Skeletal muscle satellite cell (primary cell): ENCODE data around the gene ALOX12. TPM values are rescaled to one million over a fixed set of nuclear protein-coding genes. Genes with fewer than 3 reads are reported as not detected.

Experiments used
- H3K27me3 ChIP-seq: 2 replicates; pipeline ENCODE4 v1.7.0; 2013; ENCODE audit warnings: low read length; ENCODE audit not compliant: control insufficient read depth, insufficient read depth
- H3K36me3 ChIP-seq: 2 replicates; pipeline ENCODE4 v1.7.0; 2013; ENCODE audit warnings: mild to moderate bottlenecking, control low read depth, low read length; ENCODE audit not compliant: insufficient read depth
- H3K4me1 ChIP-seq: 2 replicates; pipeline ENCODE4 v1.7.0; 2013; ENCODE audit warnings: low read length; ENCODE audit not compliant: control insufficient read depth, insufficient read depth
- H3K4me2 ChIP-seq: 2 replicates; pipeline ENCODE4 v1.7.0; 2013; ENCODE audit warnings: mild to moderate bottlenecking, low read length
- H3K4me3 ChIP-seq: 2 replicates; pipeline ENCODE4 v1.7.0; 2013; ENCODE audit warnings: low read length
- H3K9ac ChIP-seq: 2 replicates; pipeline ENCODE4 v1.7.0; 2013; ENCODE audit warnings: mild to moderate bottlenecking, low read depth, low read length, moderate library complexity
- H3K9me3 ChIP-seq: replicated peaks from 2 replicates; pipeline ENCODE4 v1.7.0; 2013; ENCODE audit warnings: mild to moderate bottlenecking, control low read depth, low read length
- small RNA-seq: library from RNA; depleted of rRNA; stranded (forward); fragments of <200 nt; gene quantifications from one replicate; pipeline ENCODE3, GENCODE V24; 2012

ALOX12 gene

GRCh38 chr17:7056386-7056785 lies 60.5 kb downstream of the ALOX12 start:
- Histone ChIP-seq H3K4me1 (peaks cover 14% of the 10 kb centered on the region), H3K9me3 (no peaks in the 10 kb centered on the region), H3K36me3 (no peaks in the 10 kb centered on the region), H3K4me3 (no peak overlapping the region), H3K27me3 (peaks cover 19% of the 10 kb centered on the region), H3K4me2 (no peak overlapping the region), H3K9ac (no peak overlapping the region)

GRCh38 chr17:7058831-7059447 lies 63.1 kb downstream of the ALOX12 start:
- no peaks in the 10 kb centered on the region for H3K36me3 ChIP-seq
- no peak overlapping the region for H3K4me3 ChIP-seq
- H3K27me3 ChIP-seq, result peaks cover 16% of the 10 kb centered on the region
- H3K4me1 ChIP-seq, result peaks cover 18% of the 10 kb centered on the region
- H3K9ac ChIP-seq, result no peak overlapping the region
- no peak overlapping the region for H3K4me2 ChIP-seq
- H3K9me3 ChIP-seq, result no peaks in the 10 kb centered on the region

Small RNA genes within 50 kb of the gene (small RNA-seq; reads per million reads assigned to genes)
- gene AC120057.1, result not detected
